H1 (cell line): Measurements from ENCODE around the gene HMCES. TPM values are rescaled to one million over a fixed set of nuclear protein-coding genes. Genes with fewer than 3 reads are reported as not detected.

Source experiments
- CTCF ChIA-PET: fragments of 300-600 bp; sonication (Branson Sonifier 250); formaldehyde crosslinking; loops from one replicate; lab custom pipeline; 2021; ENCODE audit not compliant: partially characterized antibody; lab: Charles Lee
- POLR2A ChIA-PET: fragments of 300-600 bp; sonication (Branson Sonifier 250); formaldehyde crosslinking; loops from one replicate; lab custom pipeline; 2021; ENCODE audit warnings: inconsistent platforms; ENCODE audit not compliant: partially characterized antibody; lab: Charles Lee
- DNase-seq, 2 experiments: peaks; one replicate each; pipeline versions ENCODE4 v3.0.0 to v3.0.0-alpha.2; 2010 to 2022; ENCODE audit warnings: low spot score in 2 of 2, low read depth in 1 of 2, mixed read lengths in 1 of 2
- FAIRE-seq: peaks from 2 replicates; lab custom pipeline; 2011; peaks lifted over from hg19 to GRCh38; lab: Jason Lieb, UNC
- H2AFZ ChIP-seq: 2 replicates; pipeline ENCODE4 v1.8.1; 2012; ENCODE audit warnings: low read length, inconsistent platforms
- H2AK5ac ChIP-seq: 2 replicates; pipeline ENCODE4 v1.6.1; 2013; ENCODE audit warnings: low read depth, low read length
- H2BK120ac ChIP-seq: replicated peaks from 2 replicates; pipeline ENCODE3; 2013; ENCODE audit warnings: low read depth, low read length, inconsistent platforms
- H2BK12ac ChIP-seq: 2 replicates; pipeline ENCODE4 v1.6.1; 2013; ENCODE audit warnings: low read depth, low read length
- H2BK15ac ChIP-seq: 2 replicates; pipeline ENCODE4 v1.6.1; 2013; ENCODE audit warnings: low read length
- H2BK20ac ChIP-seq: 2 replicates; pipeline ENCODE4 v1.6.1; 2013; ENCODE audit warnings: low read length
- H2BK5ac ChIP-seq: 2 replicates; pipeline ENCODE4 v1.6.1; 2013; ENCODE audit warnings: low read depth, low read length
- H3K14ac ChIP-seq: 2 replicates; pipeline ENCODE4 v1.6.1; 2013; ENCODE audit warnings: inconsistent platforms; ENCODE audit not compliant: insufficient read length
- H3K18ac ChIP-seq: 2 replicates; pipeline ENCODE4 v1.6.1; 2013; ENCODE audit warnings: low read length; ENCODE audit errors: extremely low read depth
- H3K23ac ChIP-seq: 2 replicates; pipeline ENCODE4 v1.6.1; 2013; ENCODE audit warnings: inconsistent platforms; ENCODE audit not compliant: insufficient read length
- H3K23me2 ChIP-seq: 2 replicates; pipeline ENCODE4 v1.6.1; 2013; ENCODE audit warnings: low read depth, low read length
- H3K27ac ChIP-seq: 2 replicates; pipeline ENCODE4 v1.6.1; 2011; ENCODE audit warnings: low read depth, low read length, inconsistent platforms
- H3K27me3 ChIP-seq, 4 experiments: replicated peaks in 1 of 4; 1 replicate in 1 of 4; 2 replicates in 3 of 4; pipeline versions ENCODE4 v1.6.1 to v1.8.1; 2011 to 2013; ENCODE audit warnings: low read length in 3 of 4, mild to moderate bottlenecking in 3 of 4, inconsistent platforms in 2 of 4, mixed read lengths in 2 of 4, moderate library complexity in 1 of 4; ENCODE audit not compliant: control insufficient read depth in 3 of 4, insufficient read depth in 3 of 4; ENCODE audit errors: extremely low read depth in 1 of 4
- H3K36me3 ChIP-seq, 4 experiments: 2 replicates each; pipeline versions ENCODE4 v1.6.1 to v1.8.1; 2011 to 2013; ENCODE audit warnings: mild to moderate bottlenecking in 4 of 4, low read length in 3 of 4, moderate library complexity in 2 of 4, control low read depth in 1 of 4, inconsistent platforms in 1 of 4; ENCODE audit not compliant: insufficient read depth in 4 of 4, control insufficient read depth in 2 of 4
- H3K4ac ChIP-seq: replicated peaks from 2 replicates; pipeline ENCODE3; 2013; ENCODE audit warnings: low read length, low read depth, mixed read lengths, inconsistent platforms; ENCODE audit not compliant: insufficient read length
- H3K4me1 ChIP-seq, 4 experiments: replicated peaks in 1 of 4; 1 replicate in 1 of 4; 2 replicates in 3 of 4; pipeline versions ENCODE4 v1.6.1 to v1.8.1; 2011 to 2013; ENCODE audit warnings: low read length in 3 of 4, inconsistent platforms in 2 of 4, mixed read lengths in 1 of 4; ENCODE audit not compliant: insufficient read depth in 4 of 4, control insufficient read depth in 3 of 4
- H3K4me2 ChIP-seq, 2 experiments: 2 replicates each; pipeline versions ENCODE4 v1.6.1 to v1.8.1; 2011 to 2013; ENCODE audit warnings: low read depth in 2 of 2, low read length in 2 of 2, control low read depth in 1 of 2, inconsistent platforms in 1 of 2, mild to moderate bottlenecking in 1 of 2; ENCODE audit not compliant: insufficient read depth in 1 of 2
- H3K4me3 ChIP-seq, 4 experiments: fragments of 200-600, 300-600 bp in 1 of 4; sonication (generic), shearing (Covaris generic), sonication (Bioruptor Twin) in 1 of 4; 2 replicates each; pipeline versions ENCODE4 v1.5.1 to v1.8.1; 2011 to 2016; ENCODE audit warnings: low read length in 4 of 4, low read depth in 3 of 4, control low read depth in 2 of 4, inconsistent platforms in 2 of 4, mild to moderate bottlenecking in 2 of 4, mixed read lengths in 1 of 4, moderate library complexity in 1 of 4; ENCODE audit not compliant: insufficient read depth in 2 of 4; ENCODE audit errors: extremely low read depth in 1 of 4
- H3K56ac ChIP-seq: replicated peaks from 2 replicates; pipeline ENCODE3; 2013; ENCODE audit warnings: low read depth, mild to moderate bottlenecking, mixed read lengths, low read length, inconsistent platforms; ENCODE audit not compliant: insufficient read length
- H3K79me1 ChIP-seq: 2 replicates; pipeline ENCODE4 v1.6.1; 2013; ENCODE audit warnings: low read depth, low read length, control low read depth
- H3K79me2 ChIP-seq, 2 experiments: 2 replicates each; pipeline versions ENCODE4 v1.6.1 to v1.8.1; 2012 to 2013; ENCODE audit warnings: low read length in 2 of 2, mild to moderate bottlenecking in 2 of 2, inconsistent platforms in 1 of 2; ENCODE audit not compliant: insufficient read depth in 2 of 2, control insufficient read depth in 1 of 2
- H3K9ac ChIP-seq, 4 experiments: replicated peaks in 1 of 4; 1 replicate in 1 of 4; 2 replicates in 3 of 4; pipeline versions ENCODE4 v1.6.1 to v1.8.1; 2011 to 2013; ENCODE audit warnings: low read depth in 3 of 4, low read length in 3 of 4, control low read depth in 2 of 4, mild to moderate bottlenecking in 2 of 4, moderate library complexity in 2 of 4, inconsistent platforms in 1 of 4; ENCODE audit errors: extremely low read depth in 1 of 4
- H3K9me3 ChIP-seq, 2 experiments: 2 replicates each; pipeline versions ENCODE4 v1.6.1 to v1.8.1; 2012 to 2013; ENCODE audit warnings: mild to moderate bottlenecking in 2 of 2, moderate library complexity in 2 of 2, control low read depth in 1 of 2, inconsistent platforms in 1 of 2, low read depth in 1 of 2, low read length in 1 of 2, mixed read lengths in 1 of 2; ENCODE audit not compliant: insufficient read depth in 2 of 2
- H4K20me1 ChIP-seq, 2 experiments: replicated peaks in 1 of 2; 2 replicates each; pipeline versions ENCODE3 to v1.8.1; 2011 to 2013; ENCODE audit warnings: inconsistent platforms in 2 of 2, low read length in 2 of 2, mild to moderate bottlenecking in 1 of 2; ENCODE audit not compliant: insufficient read depth in 2 of 2, control insufficient read depth in 1 of 2
- H4K5ac ChIP-seq: 2 replicates; pipeline ENCODE4 v1.6.1; 2013; ENCODE audit warnings: low read length, low read depth, mixed read lengths, inconsistent platforms; ENCODE audit not compliant: insufficient read length
- H4K8ac ChIP-seq: 2 replicates; pipeline ENCODE4 v1.8.0; 2013; ENCODE audit warnings: mild to moderate bottlenecking, moderate library complexity, low read length, inconsistent platforms; ENCODE audit not compliant: insufficient read depth; ENCODE audit errors: extremely low read depth
- H4K91ac ChIP-seq: replicated peaks from 2 replicates; pipeline ENCODE3; 2013; ENCODE audit warnings: low read length, mixed read lengths, inconsistent platforms; ENCODE audit not compliant: insufficient read length
- EZH2 ChIP-seq: fragments of 200-600 bp; sonication (generic); IDR thresholded peaks from 2 replicates; pipeline ENCODE4 v1.7.1; 2012; ENCODE audit warnings: low read depth, mild to moderate bottlenecking, moderate library complexity, low read length, inconsistent platforms; ENCODE audit not compliant: severe bottlenecking
- HDAC2 ChIP-seq, 2 experiments: fragments of 300-600 bp in 1 of 2; sonication (generic) in 1 of 2; IDR thresholded peaks; 2 replicates each; pipeline ENCODE4 v1.6.1; 2011 to 2012; ENCODE audit warnings: low read depth in 2 of 2, low read length in 2 of 2, mild to moderate bottlenecking in 2 of 2, moderate library complexity in 2 of 2, borderline replicate concordance in 1 of 2, inconsistent platforms in 1 of 2
- KDM1A ChIP-seq: fragments of 200-600, 300-600 bp; sonication (generic); IDR thresholded peaks from 2 replicates; pipeline ENCODE4 v1.7.1; 2016; ENCODE audit warnings: mild to moderate bottlenecking, low read length, borderline replicate concordance
- KDM5A ChIP-seq: fragments of 200-600 bp; IDR thresholded peaks from 2 replicates; pipeline ENCODE4 v1.7.1; 2012; ENCODE audit warnings: mild to moderate bottlenecking, low read length, inconsistent platforms, mixed read lengths
- RBBP5 ChIP-seq: IDR thresholded peaks from 2 replicates; pipeline ENCODE4 v1.7.1; 2012; ENCODE audit warnings: low read depth, mild to moderate bottlenecking, inconsistent platforms, low read length, moderate library complexity, borderline replicate concordance
- SP2 ChIP-seq: IDR thresholded peaks from 2 replicates; pipeline ENCODE4 v1.6.1; 2012; ENCODE audit warnings: mild to moderate bottlenecking, low read length, inconsistent platforms
- TAF1 ChIP-seq: IDR thresholded peaks from 2 replicates; pipeline ENCODE4 v1.6.1; 2011; ENCODE audit warnings: mild to moderate bottlenecking, low read depth, low read length
- WGBS, 2 experiments: shearing (Covaris generic) in 1 of 2; methylation state at CpG; one replicate each; pipeline versions ENCODE4 v1.1.6 to v1.1.7; 2013 to 2015; ENCODE audit warnings: low lambda C conversion rate in 2 of 2, mixed read lengths in 2 of 2, inconsistent platforms in 1 of 2, low coverage in 1 of 2, missing lambda C conversion rate in 1 of 2; ENCODE audit not compliant: insufficient replicate concordance in 2 of 2, insufficient coverage in 1 of 2, insufficient read length in 1 of 2; ENCODE audit errors: extremely low coverage in 1 of 2, missing lambda C conversion rate in 1 of 2; 5-methylcytosine and 5-hydroxymethylcytosine counted together
- polyA plus RNA-seq, 7 experiments: library from polyadenylated mRNA; depleted of rRNA in 3 of 7; stranded (reverse) in 5 of 7; unstranded in 2 of 7; fragments of >200 nt in 5 of 7; fragments of 200-250 nt in 2 of 7; gene quantifications; 1 replicate in 5 of 7; 2 replicates in 1 of 7; 4 replicates in 1 of 7; pipeline versions ENCODE4 v1.2.1 to v1.2.3, GENCODE V29; 2011 to 2013; ENCODE audit warnings: missing spikeins in 2 of 7, mixed read lengths in 2 of 7
- total RNA-seq: library from RNA; stranded (reverse); fragmentation: NEBNext Ultra II Directional; extraction: Animal tissue kit (Norgen Biotek cat#: 25700); gene quantifications from 2 replicates; pipeline ENCODE4 v1.2.1, GENCODE V29; 2021
- TF ChIP-seq, protein P1 (sequence below): IDR thresholded peaks from 2 replicates; pipeline ENCODE4 v1.6.1; 2012; ENCODE audit warnings: inconsistent platforms

The HMCES gene
- total and polyA plus RNA-seq, 2 of the 8 experiments (the other 6 are each of a cell fraction or from before 2014, with no cell fraction given), result 27.6 to 49.5 TPM

- Histone ChIP-seq H3K36me3 (no peaks in the 10 kb centered on the region), H2BK20ac (no peak overlapping the region), H2BK5ac (no peak overlapping the region), H3K4me1 (peaks cover 3 to 12% (median 7%) of the 10 kb centered on the region in 4 experiments), H3K9me3 (no peaks in the 10 kb centered on the region), H3K4ac (no peak overlapping the region), H2BK12ac (no peak overlapping the region), H4K20me1 (no peaks in the 10 kb centered on the region), H4K8ac (no peak overlapping the region; the same call in 1 of the 2 replicates), H3K27me3 (no peaks in the 10 kb centered on the region; a peak in 1 of 7 replicates), H3K56ac (no peak overlapping the region), H3K4me2 (no peak overlapping the region), H3K18ac (no peak overlapping the region), H3K79me1 (no peaks in the 10 kb centered on the region), H2BK120ac (no peak overlapping the region), H2AK5ac (no peak overlapping the region), H3K9ac (no peak overlapping the region), H2AFZ (no peak overlapping the region), H4K5ac (no peak overlapping the region), H3K4me3 (no peak overlapping the region), H3K27ac (no peak overlapping the region), H3K79me2 (no peaks in the 10 kb centered on the region), H2BK15ac (no peak overlapping the region), H3K23me2 (no peaks in the 10 kb centered on the region), H4K91ac (peak overlapping the region; percentile 6), H3K23ac (no peak overlapping the region), H3K14ac (no peak overlapping the region)
- 85% methylated on average over 10 of the region's 10 CpGs; no CpG with 5 or more reads in 1 of the 2 experiments for WGBS, 2 experiments
- ChIA-PET POLR2A (interaction anchor here (1.0 to 4.7 kb wide), 3 partner anchors 8 to 85 kb away, joined by 3 to 31 read pairs (median 26); partner anchors contain the start of gene CNBP), CTCF (interaction anchor here (1.0 to 3.9 kb wide), 3 partner anchors 10 to 19 kb away, joined by 3 to 35 read pairs (median 3); no protein-coding TSS in a partner anchor)
- DNase-seq (no peak), FAIRE-seq (no peak)
- no peak for TF ChIP-seq TAF1
- TF ChIP-seq, protein P1, sequence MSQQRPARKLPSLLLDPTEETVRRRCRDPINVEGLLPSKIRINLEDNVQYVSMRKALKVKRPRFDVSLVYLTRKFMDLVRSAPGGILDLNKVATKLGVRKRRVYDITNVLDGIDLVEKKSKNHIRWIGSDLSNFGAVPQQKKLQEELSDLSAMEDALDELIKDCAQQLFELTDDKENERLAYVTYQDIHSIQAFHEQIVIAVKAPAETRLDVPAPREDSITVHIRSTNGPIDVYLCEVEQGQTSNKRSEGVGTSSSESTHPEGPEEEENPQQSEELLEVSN, result no peak
- no peak for TF ChIP-seq HDAC2 (IDR thresholded peaks at IDR 0.05; ENCODE audit: borderline replicate concordance in 1 of 2, low read depth in 2 of 2, low read length in 2 of 2)
- TF ChIP-seq SP2, result no peak
- no peak for TF ChIP-seq KDM1A
- TF ChIP-seq EZH2, result no peak
- no peak for TF ChIP-seq KDM5A
- TF ChIP-seq RBBP5, result no peak
These were observed 47.1 kb upstream of the HMCES start for GRCh38 chr3:129231331-129232119.
